Esophagus muscularis mucosa (tissue), 4 donors: Measurements from ENCODE around the gene TP73. TPM values are rescaled to one million over a fixed set of nuclear protein-coding genes. Genes with fewer than 3 reads are reported as not detected.

ENCODE experiments used
- DNase-seq: peaks from one replicate; pipeline ENCODE4 v3.0.0-alpha.2; 2017; ENCODE audit errors: extremely low spot score
- H3K27ac ChIP-seq, 4 donors: fragments of 200-600 bp; sonication (generic); replicated peaks in 1 of 4; 1 replicate in 3 of 4; 2 replicates in 1 of 4; pipeline ENCODE4 v1.5.1; 2016 to 2019; ENCODE audit warnings: mild to moderate bottlenecking in 1 of 4
- H3K27me3 ChIP-seq, 4 donors: fragments of 200-600 bp; sonication (generic); one replicate each; pipeline versions ENCODE4 v1.5.1 to v1.6.0; 2016 to 2019
- H3K36me3 ChIP-seq, 4 donors: fragments of 200-600 bp; sonication (generic); one replicate each; pipeline ENCODE4 v1.5.1; 2016 to 2019
- H3K4me1 ChIP-seq, 4 donors: fragments of 200-600 bp; sonication (generic); one replicate each; pipeline ENCODE4 v1.5.1; 2016 to 2019
- H3K4me3 ChIP-seq, 4 donors: fragments of 200-600 bp; sonication (generic); 1 replicate in 2 of 4; 2 replicates in 2 of 4; pipeline ENCODE4 v1.5.1; 2016 to 2019; ENCODE audit warnings: mild to moderate bottlenecking in 4 of 4, moderate library complexity in 1 of 4
- H3K9me3 ChIP-seq, 4 donors: fragments of 200-600 bp; sonication (generic); 1 replicate in 3 of 4; 2 replicates in 1 of 4; pipeline ENCODE4 v1.5.1; 2016 to 2019
- EP300 ChIP-seq: sonication (generic); formaldehyde crosslinking; IDR thresholded peaks from one replicate; pipeline ENCODE4 v1.6.1; 2017; ENCODE audit warnings: antibody characterized with exemption
- POLR2A ChIP-seq: fragments of 450-650 bp; IDR thresholded peaks from one replicate; pipeline ENCODE4 v1.6.1; 2017; ENCODE audit warnings: antibody characterized with exemption, moderate library complexity, mild to moderate bottlenecking, low read depth
- POLR2AphosphoS5 ChIP-seq, 2 donors: sonication (generic); formaldehyde crosslinking; IDR thresholded peaks; one replicate each; pipeline ENCODE4 v1.6.1; 2017; ENCODE audit warnings: antibody characterized with exemption in 2 of 2
- WGBS: methylation state at CpG from one replicate; pipeline ENCODE4 v1.1.5; 2018; 5-methylcytosine and 5-hydroxymethylcytosine counted together
- intact Hi-C: fragments of 100-400 bp; cut with DNase I; formaldehyde crosslinking; loops from one replicate; pipeline ENCODE4 v1.15.1; 2023
- total RNA-seq, 4 donors: library from RNA; depleted of rRNA; stranded (reverse); fragments of >200 nt; gene quantifications; one replicate each; pipeline versions ENCODE4 v1.1.0 to v1.2.1, GENCODE V29; 2016
- TF ChIP-seq, protein P1 (sequence below), 3 experiments: fragments of 200-600 bp in 2 of 3; fragments of 450-650 bp in 1 of 3; sonication (generic) in 2 of 3; IDR thresholded peaks; one replicate each; pipeline ENCODE4 v1.5.1; 2017 to 2019; ENCODE audit warnings: antibody characterized with exemption in 3 of 3, mild to moderate bottlenecking in 2 of 3, moderate library complexity in 1 of 3

The TP73 gene
- total RNA-seq, 4 donors from 2014 or later: not detected

DNA sequence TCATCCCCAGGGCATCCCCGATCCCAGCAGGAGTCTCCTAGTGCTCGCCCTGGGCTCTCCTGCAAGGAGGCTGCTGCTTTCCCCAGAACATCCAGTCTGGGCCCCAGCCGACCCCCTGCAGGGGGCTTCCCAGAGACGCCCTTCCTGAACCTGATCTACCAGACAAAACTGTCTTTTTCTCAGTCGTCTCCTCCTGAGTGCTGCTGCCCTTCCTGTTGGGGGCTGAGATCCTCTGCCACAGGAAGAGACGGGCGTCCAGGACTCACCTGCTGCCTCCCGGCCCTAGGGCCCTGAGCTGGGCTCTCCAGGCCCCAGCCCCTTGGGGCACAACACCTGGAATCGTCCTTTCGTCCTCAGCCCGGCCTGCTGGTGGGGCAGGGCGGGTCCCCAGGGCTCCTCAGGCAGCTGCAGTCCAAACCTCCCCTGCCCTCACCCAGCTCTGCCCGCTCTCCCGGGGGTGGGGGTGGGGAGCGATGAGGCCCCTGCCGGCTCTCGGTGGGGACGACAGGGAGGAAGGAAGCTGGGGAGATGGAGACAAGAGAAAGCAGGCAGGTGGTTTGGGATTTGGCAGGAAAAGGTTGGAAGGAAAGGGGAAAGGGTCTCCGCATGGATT is 36.9 kb downstream of the TP73 start:
- Histone ChIP-seq H3K9me3 (no peaks in the 10 kb centered on the region), H3K4me3 (no peak overlapping the region), H3K27me3 (peaks cover 0 to 59% (median 1%) of the 10 kb centered on the region in 4 donors), H3K36me3 (no peaks in the 10 kb centered on the region), H3K27ac (no peak overlapping the region), H3K4me1 (peaks cover 0 to 5% (median 2%) of the 10 kb centered on the region in 4 donors)
- WGBS: 59% methylated on average over 16 of the region's 19 CpGs
- TF ChIP-seq POLR2A: no peak
- intact Hi-C loops: no loop called here
- no peak for DNase-seq

DNA sequence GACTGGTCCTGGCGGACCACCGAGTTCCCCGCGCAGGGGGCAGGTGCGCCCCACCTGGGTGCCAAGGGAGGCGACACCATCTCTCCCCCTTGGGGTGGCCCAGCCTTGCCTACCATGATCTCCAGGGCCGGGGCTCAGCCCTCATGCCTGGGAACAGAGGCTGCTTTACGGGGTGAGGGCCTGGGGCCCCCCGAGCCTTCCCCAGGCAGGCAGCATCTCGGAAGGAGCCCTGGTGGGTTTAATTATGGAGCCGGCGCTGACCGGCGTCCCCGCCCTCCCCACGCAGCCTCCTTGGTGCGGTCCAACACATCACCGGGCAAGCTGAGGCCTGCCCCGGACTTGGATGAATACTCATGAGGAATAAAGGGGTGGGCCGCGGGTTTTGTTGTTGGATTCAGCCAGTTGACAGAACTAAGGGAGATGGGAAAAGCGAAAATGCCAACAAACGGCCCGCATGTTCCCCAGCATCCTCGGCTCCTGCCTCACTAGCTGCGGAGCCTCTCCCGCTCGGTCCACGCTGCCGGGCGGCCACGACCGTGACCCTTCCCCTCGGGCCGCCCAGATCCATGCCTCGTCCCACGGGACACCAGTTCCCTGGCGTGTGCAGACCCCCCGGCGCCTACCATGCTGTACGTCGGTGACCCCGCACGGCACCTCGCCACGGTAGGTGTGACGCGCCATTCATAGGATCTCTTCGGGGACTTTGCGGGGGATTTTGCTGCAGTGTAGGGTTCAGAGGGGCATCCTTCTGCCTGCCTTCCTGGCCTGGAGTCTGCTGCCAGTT is 38.2 kb downstream of the TP73 start:
- intact Hi-C loops: no loop called here
- DNase-seq: no peak
- Histone ChIP-seq H3K36me3 (no peaks in the 10 kb centered on the region), H3K9me3 (no peaks in the 10 kb centered on the region), H3K27ac (no peak overlapping the region), H3K4me3 (no peak overlapping the region), H3K27me3 (peaks cover 0 to 57% (median 0%) of the 10 kb centered on the region in 4 donors), H3K4me1 (peaks cover 0 to 5% (median 2%) of the 10 kb centered on the region in 4 donors)
- WGBS: 96% methylated on average over 44 of the region's 50 CpGs
- TF ChIP-seq EP300: no peak
- TF ChIP-seq POLR2AphosphoS5 (IDR thresholded peaks at IDR 0.05): no peak
- no peak for TF ChIP-seq POLR2A

DNA sequence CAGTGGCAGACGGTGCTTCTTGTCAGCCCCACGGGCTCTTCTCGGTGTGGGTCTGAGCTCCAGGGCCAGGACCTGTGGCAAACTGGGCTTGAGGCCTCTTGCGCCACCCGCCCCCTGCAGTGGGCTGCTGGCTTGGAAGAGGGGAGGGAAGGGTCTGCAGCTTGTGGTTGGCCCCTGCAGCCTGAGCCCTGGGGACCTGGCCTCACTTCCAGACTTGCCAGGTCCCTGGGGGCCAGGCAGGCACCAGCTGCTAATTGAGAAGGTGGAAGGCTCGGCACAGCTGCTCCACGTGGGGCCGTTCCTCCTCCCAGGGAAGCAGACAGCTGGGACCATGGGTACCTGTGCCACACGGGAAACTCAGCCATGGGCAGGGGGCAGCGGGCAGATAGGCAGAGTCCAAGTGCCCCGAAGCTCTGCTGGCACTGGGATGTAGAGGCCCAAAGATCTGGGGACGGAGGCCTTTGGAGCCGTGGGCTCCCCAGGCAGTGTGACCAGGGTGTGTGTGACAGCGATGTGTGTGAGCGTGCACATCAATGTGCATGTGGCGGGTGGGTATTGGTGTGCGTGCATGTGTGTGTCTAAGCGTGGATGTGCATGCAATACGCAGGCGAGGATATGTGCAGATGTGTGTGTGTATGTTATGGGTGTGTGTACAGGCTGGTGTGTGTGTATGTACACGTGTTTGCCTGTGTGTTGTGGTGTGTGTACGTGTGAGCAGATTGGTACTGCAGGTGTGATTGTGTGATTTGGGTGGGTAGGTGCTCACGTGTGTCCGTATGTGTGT is 39.3 kb downstream of the TP73 start:
- H3K27ac ChIP-seq: no peak overlapping the region
- H3K4me1 ChIP-seq: peaks cover 0 to 11% (median 9%) of the 10 kb centered on the region in 4 donors
- peaks cover 0 to 60% (median 0%) of the 10 kb centered on the region in 4 donors for H3K27me3 ChIP-seq
- no peak for TF ChIP-seq POLR2A
- TF ChIP-seq, protein P1, sequence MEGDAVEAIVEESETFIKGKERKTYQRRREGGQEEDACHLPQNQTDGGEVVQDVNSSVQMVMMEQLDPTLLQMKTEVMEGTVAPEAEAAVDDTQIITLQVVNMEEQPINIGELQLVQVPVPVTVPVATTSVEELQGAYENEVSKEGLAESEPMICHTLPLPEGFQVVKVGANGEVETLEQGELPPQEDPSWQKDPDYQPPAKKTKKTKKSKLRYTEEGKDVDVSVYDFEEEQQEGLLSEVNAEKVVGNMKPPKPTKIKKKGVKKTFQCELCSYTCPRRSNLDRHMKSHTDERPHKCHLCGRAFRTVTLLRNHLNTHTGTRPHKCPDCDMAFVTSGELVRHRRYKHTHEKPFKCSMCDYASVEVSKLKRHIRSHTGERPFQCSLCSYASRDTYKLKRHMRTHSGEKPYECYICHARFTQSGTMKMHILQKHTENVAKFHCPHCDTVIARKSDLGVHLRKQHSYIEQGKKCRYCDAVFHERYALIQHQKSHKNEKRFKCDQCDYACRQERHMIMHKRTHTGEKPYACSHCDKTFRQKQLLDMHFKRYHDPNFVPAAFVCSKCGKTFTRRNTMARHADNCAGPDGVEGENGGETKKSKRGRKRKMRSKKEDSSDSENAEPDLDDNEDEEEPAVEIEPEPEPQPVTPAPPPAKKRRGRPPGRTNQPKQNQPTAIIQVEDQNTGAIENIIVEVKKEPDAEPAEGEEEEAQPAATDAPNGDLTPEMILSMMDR (IDR thresholded peaks at IDR 0.05): no peak
- TF ChIP-seq EP300: no peak
- no peak for TF ChIP-seq POLR2AphosphoS5 (IDR thresholded peaks at IDR 0.05)
- no peaks in the 10 kb centered on the region for H3K36me3 ChIP-seq
- H3K4me3 ChIP-seq: no peak overlapping the region
- no peak for DNase-seq
- intact Hi-C loops: no loop called here
- 92% methylated on average over 13 of the region's 24 CpGs for WGBS
- no peaks in the 10 kb centered on the region for H3K9me3 ChIP-seq

DNA sequence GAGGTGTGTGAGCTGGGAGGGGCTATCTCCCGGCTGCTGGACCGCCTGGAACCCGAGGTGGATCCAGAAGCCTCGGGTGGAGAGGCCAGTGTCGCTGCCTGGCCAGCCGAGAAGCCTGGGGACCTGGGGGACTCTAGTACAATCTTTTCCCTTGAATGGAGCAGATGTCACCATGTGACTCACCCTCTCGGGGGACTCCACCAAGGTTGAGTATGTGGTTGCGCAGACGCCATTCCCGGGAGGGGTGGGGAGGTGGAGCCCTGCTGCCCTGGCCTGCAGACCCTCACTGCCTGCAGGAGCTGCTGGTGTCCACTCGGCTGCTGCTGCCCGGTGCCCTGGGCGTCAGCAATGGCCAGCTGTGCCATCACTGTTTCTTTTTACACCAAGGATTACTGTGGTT is 40.3 kb downstream of the TP73 start:
- intact Hi-C loops: no loop called here

DNA sequence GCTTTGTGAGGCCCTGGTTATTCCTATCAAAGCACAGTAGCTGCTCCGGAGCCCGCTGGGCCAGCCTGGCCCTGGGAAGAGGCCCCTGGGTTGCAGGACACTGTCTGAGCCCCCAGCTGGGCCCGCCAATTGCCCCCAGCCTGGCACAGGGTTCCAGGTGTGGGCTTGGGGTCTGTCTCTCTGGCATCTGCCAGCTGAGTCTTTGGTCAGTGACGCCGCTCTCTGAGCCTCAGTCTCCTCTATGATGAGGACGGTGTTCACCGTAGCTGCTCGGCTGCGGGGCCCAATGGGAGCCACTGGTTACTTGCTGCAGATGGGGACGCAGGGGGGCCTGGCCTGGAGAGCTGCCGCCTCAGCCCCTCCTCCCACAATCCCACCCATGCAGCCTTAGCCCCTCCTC is 41.0 kb downstream of the TP73 start:
- Histone ChIP-seq H3K27ac (no peak overlapping the region), H3K9me3 (no peaks in the 10 kb centered on the region), H3K4me3 (no peak overlapping the region), H3K27me3 (peaks cover 0 to 64% (median 0%) of the 10 kb centered on the region in 4 donors), H3K4me1 (peaks cover 0 to 10% (median 9%) of the 10 kb centered on the region in 4 donors), H3K36me3 (no peaks in the 10 kb centered on the region)
- DNase-seq: no peak
- WGBS: 81% methylated on average over 7 of the region's 11 CpGs
- no peak for TF ChIP-seq POLR2A
- TF ChIP-seq, protein P1 (IDR thresholded peaks at IDR 0.05): no peak
- no peak for TF ChIP-seq POLR2AphosphoS5 (IDR thresholded peaks at IDR 0.05)
- TF ChIP-seq EP300: no peak
- intact Hi-C loops: no loop called here

More for the DNA sequence above, 40.3 kb downstream of the TP73 start:
- Histone ChIP-seq H3K27me3 (peaks cover 0 to 63% (median 0%) of the 10 kb centered on the region in 4 donors), H3K4me3 (no peak overlapping the region), H3K4me1 (peaks cover 0 to 11% (median 9%) of the 10 kb centered on the region in 4 donors), H3K36me3 (no peaks in the 10 kb centered on the region), H3K27ac (no peak overlapping the region), H3K9me3 (no peaks in the 10 kb centered on the region)
- DNase-seq: no peak
- TF ChIP-seq, protein P1 (IDR thresholded peaks at IDR 0.05): no peak
- no peak for TF ChIP-seq POLR2AphosphoS5 (IDR thresholded peaks at IDR 0.05)
- no peak for TF ChIP-seq EP300
- TF ChIP-seq POLR2A: no peak
- WGBS: 77% methylated on average over 13 of the region's 13 CpGs
